SK-N-SH (cell line): ENCODE measurements around the gene NYAP2.

ENCODE experiments used
- CHD2 ChIP-seq: fragments of 150-350 bp; IDR thresholded peaks from 2 replicates; pipeline ENCODE4 v1.6.1; 2018; ENCODE audit warnings: low read length; ENCODE audit not compliant: partially characterized antibody
- EP300 ChIP-seq, 2 experiments: IDR thresholded peaks; 2 replicates each; pipeline versions ENCODE4 v1.4.0 to v1.6.1; 2012; ENCODE audit warnings: borderline replicate concordance in 1 of 2, low read depth in 1 of 2, low read length in 1 of 2
- EZH2phosphoT487 ChIP-seq: fragments of 200-600 bp; sonication (generic); IDR thresholded peaks from 2 replicates; pipeline ENCODE4 v1.6.1; 2017; ENCODE audit warnings: low read depth, mixed run types, mild to moderate bottlenecking, antibody characterized with exemption, moderate library complexity, borderline replicate concordance
- MXI1 ChIP-seq: IDR thresholded peaks from 2 replicates; pipeline ENCODE4 v1.6.1; 2012; ENCODE audit warnings: mild to moderate bottlenecking, low read depth, low read length, improper control_type of control experiment
- POLR2AphosphoS5 ChIP-seq: IDR thresholded peaks from 2 replicates; pipeline ENCODE4 v1.6.1; 2012; ENCODE audit warnings: low read depth, low read length
- RAD21 ChIP-seq: IDR thresholded peaks from 2 replicates; pipeline ENCODE4 v1.6.1; 2012; ENCODE audit warnings: mild to moderate bottlenecking, low read length
- TCF12 ChIP-seq: IDR thresholded peaks from 2 replicates; pipeline ENCODE4 v1.4.0; 2012
- TF ChIP-seq, protein P1 (sequence below): IDR thresholded peaks from 2 replicates; pipeline ENCODE4 v1.6.1; 2012; ENCODE audit warnings: mild to moderate bottlenecking, low read depth, low read length, moderate library complexity
- TF ChIP-seq, protein P2 (sequence below): IDR thresholded peaks from 2 replicates; pipeline ENCODE4 v1.4.0; 2012; ENCODE audit warnings: low read depth
- TF ChIP-seq, protein P3 (sequence below): fragments of 200-600 bp; sonication (generic); IDR thresholded peaks from 2 replicates; pipeline ENCODE4 v1.6.1; 2017; ENCODE audit warnings: antibody characterized with exemption, mild to moderate bottlenecking, moderate library complexity

DNA sequence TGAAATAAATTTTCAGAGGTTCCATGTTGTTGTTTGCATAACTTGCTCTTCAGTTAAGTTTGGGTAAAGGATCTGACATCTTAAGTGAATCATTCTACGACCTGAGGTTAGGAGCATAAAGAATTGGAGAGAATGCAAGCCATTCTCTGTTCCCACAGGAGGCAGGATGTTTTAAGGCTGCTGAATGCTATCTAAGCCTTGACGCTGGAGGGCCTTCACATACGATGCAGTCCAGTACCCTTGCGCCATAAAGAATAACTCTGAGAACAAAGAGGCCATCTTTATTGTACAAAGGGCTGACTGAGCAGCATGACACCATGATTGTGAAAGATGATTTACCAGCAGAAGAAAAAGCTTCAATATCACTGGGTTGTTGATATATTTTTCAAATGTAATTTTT, 198.4 kb downstream of the NYAP2 start:
- TF ChIP-seq, protein P1, sequence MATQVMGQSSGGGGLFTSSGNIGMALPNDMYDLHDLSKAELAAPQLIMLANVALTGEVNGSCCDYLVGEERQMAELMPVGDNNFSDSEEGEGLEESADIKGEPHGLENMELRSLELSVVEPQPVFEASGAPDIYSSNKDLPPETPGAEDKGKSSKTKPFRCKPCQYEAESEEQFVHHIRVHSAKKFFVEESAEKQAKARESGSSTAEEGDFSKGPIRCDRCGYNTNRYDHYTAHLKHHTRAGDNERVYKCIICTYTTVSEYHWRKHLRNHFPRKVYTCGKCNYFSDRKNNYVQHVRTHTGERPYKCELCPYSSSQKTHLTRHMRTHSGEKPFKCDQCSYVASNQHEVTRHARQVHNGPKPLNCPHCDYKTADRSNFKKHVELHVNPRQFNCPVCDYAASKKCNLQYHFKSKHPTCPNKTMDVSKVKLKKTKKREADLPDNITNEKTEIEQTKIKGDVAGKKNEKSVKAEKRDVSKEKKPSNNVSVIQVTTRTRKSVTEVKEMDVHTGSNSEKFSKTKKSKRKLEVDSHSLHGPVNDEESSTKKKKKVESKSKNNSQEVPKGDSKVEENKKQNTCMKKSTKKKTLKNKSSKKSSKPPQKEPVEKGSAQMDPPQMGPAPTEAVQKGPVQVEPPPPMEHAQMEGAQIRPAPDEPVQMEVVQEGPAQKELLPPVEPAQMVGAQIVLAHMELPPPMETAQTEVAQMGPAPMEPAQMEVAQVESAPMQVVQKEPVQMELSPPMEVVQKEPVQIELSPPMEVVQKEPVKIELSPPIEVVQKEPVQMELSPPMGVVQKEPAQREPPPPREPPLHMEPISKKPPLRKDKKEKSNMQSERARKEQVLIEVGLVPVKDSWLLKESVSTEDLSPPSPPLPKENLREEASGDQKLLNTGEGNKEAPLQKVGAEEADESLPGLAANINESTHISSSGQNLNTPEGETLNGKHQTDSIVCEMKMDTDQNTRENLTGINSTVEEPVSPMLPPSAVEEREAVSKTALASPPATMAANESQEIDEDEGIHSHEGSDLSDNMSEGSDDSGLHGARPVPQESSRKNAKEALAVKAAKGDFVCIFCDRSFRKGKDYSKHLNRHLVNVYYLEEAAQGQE = no peak
- TF ChIP-seq, protein P2, sequence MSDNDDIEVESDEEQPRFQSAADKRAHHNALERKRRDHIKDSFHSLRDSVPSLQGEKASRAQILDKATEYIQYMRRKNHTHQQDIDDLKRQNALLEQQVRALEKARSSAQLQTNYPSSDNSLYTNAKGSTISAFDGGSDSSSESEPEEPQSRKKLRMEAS = no peak
- TF ChIP-seq, protein P3, sequence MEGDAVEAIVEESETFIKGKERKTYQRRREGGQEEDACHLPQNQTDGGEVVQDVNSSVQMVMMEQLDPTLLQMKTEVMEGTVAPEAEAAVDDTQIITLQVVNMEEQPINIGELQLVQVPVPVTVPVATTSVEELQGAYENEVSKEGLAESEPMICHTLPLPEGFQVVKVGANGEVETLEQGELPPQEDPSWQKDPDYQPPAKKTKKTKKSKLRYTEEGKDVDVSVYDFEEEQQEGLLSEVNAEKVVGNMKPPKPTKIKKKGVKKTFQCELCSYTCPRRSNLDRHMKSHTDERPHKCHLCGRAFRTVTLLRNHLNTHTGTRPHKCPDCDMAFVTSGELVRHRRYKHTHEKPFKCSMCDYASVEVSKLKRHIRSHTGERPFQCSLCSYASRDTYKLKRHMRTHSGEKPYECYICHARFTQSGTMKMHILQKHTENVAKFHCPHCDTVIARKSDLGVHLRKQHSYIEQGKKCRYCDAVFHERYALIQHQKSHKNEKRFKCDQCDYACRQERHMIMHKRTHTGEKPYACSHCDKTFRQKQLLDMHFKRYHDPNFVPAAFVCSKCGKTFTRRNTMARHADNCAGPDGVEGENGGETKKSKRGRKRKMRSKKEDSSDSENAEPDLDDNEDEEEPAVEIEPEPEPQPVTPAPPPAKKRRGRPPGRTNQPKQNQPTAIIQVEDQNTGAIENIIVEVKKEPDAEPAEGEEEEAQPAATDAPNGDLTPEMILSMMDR = no peak
- TF ChIP-seq RAD21 (no peak), EP300 (IDR thresholded peaks at IDR 0.05; ENCODE audit: borderline replicate concordance in 1 of 2, low read depth in 1 of 2, low read length in 1 of 2) (no peak), CHD2 (no peak), EZH2phosphoT487 (no peak), MXI1 (no peak), TCF12 (no peak), POLR2AphosphoS5 (no peak)
